Right cardiac atrium (tissue), 5 donors: ENCODE results near the gene DNMT1. TPM values are rescaled to one million over a fixed set of nuclear protein-coding genes. Genes with fewer than 3 reads are reported as not detected.

ENCODE experiments used
- ATAC-seq, 2 donors: fragments of 200-7000 bp; cut with Tn5 transposase; one replicate each; pipeline versions ENCODE4 v1.8.0 to v1.9.1; 2020; ENCODE audit warnings: moderate library complexity in 2 of 2, mild to moderate bottlenecking in 1 of 2
- DNase-seq, 3 donors: peaks; one replicate each; pipeline ENCODE4 v3.0.0-alpha.2; 2020
- H3K27ac ChIP-seq: one replicate; pipeline ENCODE4 v1.5.1; 2013; ENCODE audit warnings: mild to moderate bottlenecking, low read length, control low read depth, moderate library complexity
- H3K27me3 ChIP-seq: one replicate; pipeline ENCODE4 v1.6.1; 2013; ENCODE audit not compliant: control insufficient read depth, insufficient read depth
- H3K4me1 ChIP-seq: one replicate; pipeline ENCODE4 v1.6.1; 2013; ENCODE audit warnings: low read length; ENCODE audit not compliant: control insufficient read depth, insufficient read depth
- H3K4me3 ChIP-seq: one replicate; pipeline ENCODE4 v1.5.1; 2013; ENCODE audit warnings: low read length, control low read depth
- H3K9me3 ChIP-seq: one replicate; pipeline ENCODE4 v1.6.1; 2013; ENCODE audit warnings: low read length; ENCODE audit not compliant: control insufficient read depth
- WGBS: extraction: QIAGEN DNeasy Blood & Tissue Kit; methylation state at CpG from one replicate; pipeline ENCODE4 v1.1.7; 2013; 5-methylcytosine and 5-hydroxymethylcytosine counted together
- intact Hi-C, 4 donors: fragments of 100-400 bp; cut with DNase I; formaldehyde crosslinking; loops; one replicate each; pipeline versions ENCODE4 v1.11.0 to v1.14.0; 2022 to 2023
- microRNA-seq, 2 donors: library from miRNA; unstranded; fragments of <30 nt; microRNA quantifications; one replicate each; pipeline ENCODE4 v1.2.0, GENCODE V29; 2020 to 2021
- polyA plus RNA-seq: library from polyadenylated mRNA; stranded (reverse); fragments of 200-250 nt; gene quantifications from one replicate; pipeline ENCODE4 v1.2.3, GENCODE V29; 2013
- total RNA-seq, 4 donors: library from RNA; stranded (reverse); fragmentation: NEBNext Ultra II Directional; extraction: Animal tissue kit (Norgen Biotek cat#: 25700); gene quantifications; one replicate each; pipeline ENCODE4 v1.2.1, GENCODE V29; 2021
- donor health status: healthy with polysubstance abuse.
- donor health status: DM: no; HTN: yes; CAD: no.
- donor health status: DM: no; HTN: no; CAD: no.
- donor health status: DM: no; HTN: yes; CAD: no; lungs with severe emphysema.
- donor health status: DM: yes; HTN: yes; CAD: no.

The DNMT1 gene
- total and polyA plus RNA-seq, 5 donors, result 19.3 to 37.2 (median 27.2) TPM

GRCh38 chr19:10084803-10085202 lies 110.0 kb downstream of the DNMT1 start:
- peaks cover 3% of the 10 kb centered on the region for H3K4me1 ChIP-seq
- DNase-seq (no peak), ATAC-seq (no peak)
- H3K9me3 ChIP-seq, result no peaks in the 10 kb centered on the region
- no peak overlapping the region for H3K27ac ChIP-seq
- intact Hi-C loops, result no loop called here
- 71% methylated on average over 3 of the region's 3 CpGs for WGBS
- no peaks in the 10 kb centered on the region for H3K27me3 ChIP-seq
- H3K4me3 ChIP-seq, result no peak overlapping the region

GRCh38 chr19:10083911-10084310 lies 110.8 kb downstream of the DNMT1 start:
- peaks cover 3% of the 10 kb centered on the region for H3K4me1 ChIP-seq
- intact Hi-C loops, result no loop called here
- DNase-seq (no peak), ATAC-seq (no peak)
- H3K27me3 ChIP-seq, result no peaks in the 10 kb centered on the region
- H3K9me3 ChIP-seq, result no peaks in the 10 kb centered on the region
- WGBS, result 78% methylated on average over 9 of the region's 9 CpGs
- no peak overlapping the region for H3K4me3 ChIP-seq
- H3K27ac ChIP-seq, result no peak overlapping the region

Small RNAs within 50 kb of the gene (microRNA-seq; reads per million reads assigned to microRNA genes)
- 0 reads per million in 2 donors for gene MIR4322

Other genes with a start within 250 kb of the DNMT1 start
- 10 to 100 TPM in 2 of 4 donors, 1 to 10 TPM in 2; 8.6 to 19.1 (median 11.9) TPM for gene COL5A3, start 184.4 kb downstream of the DNMT1 start, total RNA-seq
- gene COL5A3, start 184.4 kb downstream of the DNMT1 start, polyA plus RNA-seq, result 13.5 TPM
- not detected for gene RDH8, start 181.5 kb downstream of the DNMT1 start, total RNA-seq
- not detected for gene RDH8, start 181.5 kb downstream of the DNMT1 start, polyA plus RNA-seq
- gene SHFL, start 108.6 kb downstream of the DNMT1 start, total RNA-seq, result 10 to 100 TPM; 14.5 to 16.0 (median 15.2) TPM
- gene SHFL, start 108.6 kb downstream of the DNMT1 start, polyA plus RNA-seq, result 16.0 TPM
- gene ANGPTL6, start 92.3 kb downstream of the DNMT1 start, total RNA-seq, result not detected
- 0.25 TPM for gene ANGPTL6, start 92.3 kb downstream of the DNMT1 start, polyA plus RNA-seq
- 10 to 100 TPM; 16.5 to 29.4 (median 25.7) TPM for gene PPAN, start 88.6 kb downstream of the DNMT1 start, total RNA-seq
- gene PPAN, start 88.6 kb downstream of the DNMT1 start, polyA plus RNA-seq, result 25.2 TPM
- gene P2RY11, start 83.3 kb downstream of the DNMT1 start, total RNA-seq, result 1 to 10 TPM; 4.4 to 6.6 (median 4.9) TPM
- 2.9 TPM for gene P2RY11, start 83.3 kb downstream of the DNMT1 start, polyA plus RNA-seq
- gene EIF3G, start 75.1 kb downstream of the DNMT1 start, total RNA-seq, result 100 to 1,000 TPM; 144 to 183 (median 158) TPM
- gene EIF3G, start 75.1 kb downstream of the DNMT1 start, polyA plus RNA-seq, result 127 TPM
- 10 to 100 TPM in 2 of 4 donors, 1 to 10 TPM in 2; 4.7 to 18.8 (median 9.5) TPM for gene S1PR2, start 36.4 kb upstream of the DNMT1 start, total RNA-seq
- gene S1PR2, start 36.4 kb upstream of the DNMT1 start, polyA plus RNA-seq, result 3.5 TPM
- gene MRPL4, start 57.3 kb upstream of the DNMT1 start, total RNA-seq, result 10 to 100 TPM; 54.1 to 65.4 (median 60.5) TPM
- gene MRPL4, start 57.3 kb upstream of the DNMT1 start, polyA plus RNA-seq, result 66.6 TPM
- gene ICAM1, start 76.2 kb upstream of the DNMT1 start, total RNA-seq, result 10 to 100 TPM in 2 of 4 donors, 1 to 10 TPM in 2; 8.4 to 14.5 (median 9.9) TPM
- gene ICAM1, start 76.2 kb upstream of the DNMT1 start, polyA plus RNA-seq, result 9.8 TPM
- gene ICAM4, start 92.0 kb upstream of the DNMT1 start, total RNA-seq, result under 1 TPM; 0.36 to 0.74 (median 0.52) TPM
- 0.84 TPM for gene ICAM4, start 92.0 kb upstream of the DNMT1 start, polyA plus RNA-seq
- 1 to 10 TPM in 3 of 4 donors, under 1 TPM in 1; 0.93 to 1.6 (median 1.2) TPM for gene ICAM5, start 95.0 kb upstream of the DNMT1 start, total RNA-seq
- gene ICAM5, start 95.0 kb upstream of the DNMT1 start, polyA plus RNA-seq, result 0.86 TPM
- gene ZGLP1, start 114.9 kb upstream of the DNMT1 start, total RNA-seq, result 1 to 10 TPM in 1 of 4 donors, under 1 TPM in 3; 0.80 to 1.3 (median 0.84) TPM
- gene ZGLP1, start 114.9 kb upstream of the DNMT1 start, polyA plus RNA-seq, result 0.68 TPM
- gene FDX2, start 121.1 kb upstream of the DNMT1 start, total RNA-seq, result 10 to 100 TPM; 13.2 to 20.7 (median 16.7) TPM
- gene FDX2, start 121.1 kb upstream of the DNMT1 start, polyA plus RNA-seq, result 27.7 TPM
- 10 to 100 TPM; 13.9 to 20.1 (median 15.1) TPM for gene RAVER1, start 138.6 kb upstream of the DNMT1 start, total RNA-seq
- 9.8 TPM for gene RAVER1, start 138.6 kb upstream of the DNMT1 start, polyA plus RNA-seq
- 10 to 100 TPM; 16.0 to 20.6 (median 17.8) TPM for gene ICAM3, start 144.7 kb upstream of the DNMT1 start, total RNA-seq
- gene ICAM3, start 144.7 kb upstream of the DNMT1 start, polyA plus RNA-seq, result 7.2 TPM
- 10 to 100 TPM; 56.3 to 77.0 (median 73.4) TPM for gene TYK2, start 185.6 kb upstream of the DNMT1 start, total RNA-seq
- gene TYK2, start 185.6 kb upstream of the DNMT1 start, polyA plus RNA-seq, result 71.6 TPM
- 100 to 1,000 TPM; 131 to 133 (median 132) TPM for gene CDC37, start 208.6 kb upstream of the DNMT1 start, total RNA-seq
- 228 TPM for gene CDC37, start 208.6 kb upstream of the DNMT1 start, polyA plus RNA-seq
- gene PDE4A, start 225.6 kb upstream of the DNMT1 start, total RNA-seq, result 10 to 100 TPM in 3 of 4 donors, 1 to 10 TPM in 1; 8.4 to 14.2 (median 11.0) TPM
- 5.5 TPM for gene PDE4A, start 225.6 kb upstream of the DNMT1 start, polyA plus RNA-seq